Measurements from ENCODE around the gene RNASE3. TPM values are rescaled to one million over a fixed set of nuclear protein-coding genes. Genes with fewer than 3 reads are reported as not detected.

The RNASE3 gene
- total RNA-seq, 3 donors from 2014 or later (not counting 1 experiment from before 2014, with no cell fraction given): 0.72 TPM; not detected in 2

GRCh38 chr14:20853042-20853441 lies 38.1 kb upstream of the RNASE3 start:
- DNase-seq (no peak), ATAC-seq (no peak)
- H3K36me3 Mint-ChIP-seq: no peaks in the 10 kb centered on the region
- Histone ChIP-seq H3K9me3 (ENCODE audit: control insufficient read depth, insufficient read depth, low read length) (no peaks in the 10 kb centered on the region), H3K27ac (ENCODE audit: low read length) (no peak overlapping the region), H3K36me3 (ENCODE audit: control insufficient read depth, insufficient read depth, low read length) (no peaks in the 10 kb centered on the region), H3K4me1 (ENCODE audit: control insufficient read depth, insufficient read depth, low read length) (peaks cover 2% of the 10 kb centered on the region), H3K27me3 (ENCODE audit: control insufficient read depth, insufficient read depth, low read length) (no peaks in the 10 kb centered on the region), H3K4me3 (ENCODE audit: low read length) (no peak overlapping the region)
- no peaks in the 10 kb centered on the region for H3K9me3 Mint-ChIP-seq
- no peak overlapping the region for H3K4me3 Mint-ChIP-seq
- 79% methylated on average over 4 of the region's 4 CpGs for WGBS (ENCODE audit: insufficient coverage)
- H3K27me3 Mint-ChIP-seq (ENCODE audit: low read depth in 2 of 2): peaks cover 0 to 13% of the 10 kb centered on the region in 2 donors
- intact Hi-C loops (cut with micrococcal nuclease): no loop called here
- H3K4me1 Mint-ChIP-seq: peaks cover 0 to 6% of the 10 kb centered on the region in 2 donors
- TF ChIP-seq CTCF (IDR thresholded peaks at IDR 0.05): no peak
- H3K27ac Mint-ChIP-seq: no peak overlapping the region

- WGBS (ENCODE audit: insufficient coverage): 27% methylated on average over 7 of the region's 8 CpGs
- no peaks in the 10 kb centered on the region for H3K9me3 Mint-ChIP-seq
- no peak overlapping the region for H3K4me3 Mint-ChIP-seq
- Histone ChIP-seq H3K27ac (ENCODE audit: low read length) (no peak overlapping the region), H3K27me3 (ENCODE audit: control insufficient read depth, insufficient read depth, low read length) (no peaks in the 10 kb centered on the region), H3K36me3 (ENCODE audit: control insufficient read depth, insufficient read depth, low read length) (no peaks in the 10 kb centered on the region), H3K4me1 (ENCODE audit: control insufficient read depth, insufficient read depth, low read length) (peaks cover 2% of the 10 kb centered on the region), H3K4me3 (ENCODE audit: low read length) (no peak overlapping the region), H3K9me3 (ENCODE audit: control insufficient read depth, insufficient read depth, low read length) (no peaks in the 10 kb centered on the region)
- TF ChIP-seq CTCF (IDR thresholded peaks at IDR 0.05): peak; percentile 77
- peak; percentile 21 to 74 for DNase-seq
- ATAC-seq: peak; percentile 85 to 94 (median 91)
- H3K4me1 Mint-ChIP-seq: peaks cover 0 to 6% of the 10 kb centered on the region in 2 donors
- intact Hi-C loops (cut with micrococcal nuclease): loop anchor here (1.0 kb wide), 2 partner anchors 97 to 158 kb away; no protein-coding TSS in a partner anchor
- H3K27me3 Mint-ChIP-seq (ENCODE audit: low read depth in 2 of 2): peaks cover 0 to 23% of the 10 kb centered on the region in 2 donors
- H3K36me3 Mint-ChIP-seq: no peaks in the 10 kb centered on the region
- H3K27ac Mint-ChIP-seq: no peak overlapping the region
Observed at GRCh38 chr14:20855652-20856291, 35.4 kb upstream of the RNASE3 start.

GRCh38 chr14:20857207-20857606 lies 34.0 kb upstream of the RNASE3 start:
- peaks cover 0 to 6% of the 10 kb centered on the region in 2 donors for H3K4me1 Mint-ChIP-seq
- H3K9me3 Mint-ChIP-seq: no peaks in the 10 kb centered on the region
- DNase-seq (no peak), ATAC-seq (no peak)
- no peak overlapping the region for H3K27ac Mint-ChIP-seq
- Histone ChIP-seq H3K4me1 (ENCODE audit: control insufficient read depth, insufficient read depth, low read length) (peaks cover 2% of the 10 kb centered on the region), H3K36me3 (ENCODE audit: control insufficient read depth, insufficient read depth, low read length) (no peaks in the 10 kb centered on the region), H3K27me3 (ENCODE audit: control insufficient read depth, insufficient read depth, low read length) (no peaks in the 10 kb centered on the region), H3K27ac (ENCODE audit: low read length) (no peak overlapping the region), H3K4me3 (ENCODE audit: low read length) (no peak overlapping the region), H3K9me3 (ENCODE audit: control insufficient read depth, insufficient read depth, low read length) (no peaks in the 10 kb centered on the region)
- no peak overlapping the region for H3K4me3 Mint-ChIP-seq
- intact Hi-C loops (cut with micrococcal nuclease): loop anchor here (1.0 kb wide), 1 partner anchor 114 kb away; no protein-coding TSS in a partner anchor
- no peaks in the 10 kb centered on the region for H3K36me3 Mint-ChIP-seq
- no peak for TF ChIP-seq CTCF (IDR thresholded peaks at IDR 0.05)
- H3K27me3 Mint-ChIP-seq (ENCODE audit: low read depth in 2 of 2): peaks cover 4 to 31% of the 10 kb centered on the region in 2 donors
